HG03521 (cell line): Measurements from ENCODE around the gene KCNG2.

Source experiments
- ATAC-seq: cut with Tn5 transposase; IDR thresholded peaks from one replicate; pipeline ENCODE4 v1.9.1; 2021; ENCODE audit warnings: mild to moderate bottlenecking, moderate library complexity; ENCODE audit not compliant: unreplicated experiment

Gene KCNG2

GRCh38 chr18:79878741-79879378 is 81.1 kb downstream of the KCNG2 start:
- no peak for ATAC-seq

GRCh38 chr18:79879566-79879965 is 81.8 kb downstream of the KCNG2 start:
- ATAC-seq: no peak

GRCh38 chr18:79881695-79882094 is 84.0 kb downstream of the KCNG2 start:
- ATAC-seq: no peak

GRCh38 chr18:79882522-79883241 is 84.9 kb downstream of the KCNG2 start:
- no peak for ATAC-seq

GRCh38 chr18:79883461-79884293 is 85.9 kb downstream of the KCNG2 start:
- no peak for ATAC-seq

GRCh38 chr18:79884294-79884962 is 86.7 kb downstream of the KCNG2 start:
- ATAC-seq: no peak

- no peak for ATAC-seq
These were observed 87.4 kb downstream of the KCNG2 start for GRCh38 chr18:79884963-79885728.

- no peak for ATAC-seq
These were observed 89.7 kb downstream of the KCNG2 start for GRCh38 chr18:79887181-79888000.

- no peak for ATAC-seq
These were observed 90.3 kb downstream of the KCNG2 start for GRCh38 chr18:79888016-79888415.

GRCh38 chr18:79889569-79889968 is 91.8 kb downstream of the KCNG2 start:
- no peak for ATAC-seq

- ATAC-seq: no peak
These were observed 92.9 kb downstream of the KCNG2 start for GRCh38 chr18:79890674-79891073.

GRCh38 chr18:79896738-79897137 is 99.0 kb downstream of the KCNG2 start:
- ATAC-seq: no peak

- no peak for ATAC-seq
These were observed 100.3 kb downstream of the KCNG2 start for GRCh38 chr18:79897940-79898625.

GRCh38 chr18:79898952-79899608 is 101.3 kb downstream of the KCNG2 start:
- no peak for ATAC-seq

- no peak for ATAC-seq
These were observed 102.1 kb downstream of the KCNG2 start for GRCh38 chr18:79899609-79900445.

- no peak for ATAC-seq
These were observed 103.2 kb downstream of the KCNG2 start for GRCh38 chr18:79900610-79901570.
